Caco-2 (cell line): ENCODE data around the gene EXOSC10. TPM values are rescaled to one million over a fixed set of nuclear protein-coding genes. Genes with fewer than 3 reads are reported as not detected.
"Not testable (repeated sequence)": the region's sequence is repeated elsewhere in the genome, so short reads cannot be mapped to it uniquely, and the experiment has no call there.

Experiments
- BruUV-seq: library from RNA; stranded (reverse); fragments of 400-500 nt; replicated peaks from 2 replicates; lab custom pipeline; 2021; lab: Mats Ljungman, UMichigan
- CTCF ChIA-PET: fragments of 300-600 bp; sonication (Branson Sonifier 250); formaldehyde crosslinking; loops from one replicate; lab custom pipeline; 2022; ENCODE audit warnings: antibody characterized with exemption; lab: Charles Lee
- POLR2A ChIA-PET: fragments of 300-600 bp; sonication (Branson Sonifier 250); formaldehyde crosslinking; loops from one replicate; lab custom pipeline; 2022; ENCODE audit warnings: antibody characterized with exemption; lab: Charles Lee
- DNase-seq, 2 experiments: peaks; one replicate each; pipeline versions ENCODE4 v3.0.0 to v3.0.0-alpha.2; 2020 to 2022
- H3K27me3 ChIP-seq: replicated peaks from 2 replicates; pipeline ENCODE4 v1.6.0; 2011; ENCODE audit warnings: low read length; ENCODE audit not compliant: control insufficient read depth, insufficient read depth
- H3K36me3 ChIP-seq: 2 replicates; pipeline ENCODE4 v1.5.1; 2011; ENCODE audit warnings: low read length; ENCODE audit not compliant: control insufficient read depth, insufficient read depth
- H3K4me1 ChIP-seq: fragments of 250-450 bp; sonication (Bioruptor Pico); 2 replicates; pipeline ENCODE4 v1.5.1; 2020; ENCODE audit warnings: mild to moderate bottlenecking
- H3K4me3 ChIP-seq: 2 replicates; pipeline ENCODE4 v1.5.1; 2011; ENCODE audit warnings: low read depth, mild to moderate bottlenecking, control low read depth, low read length
- H3K9me3 ChIP-seq: fragments of 250-450 bp; sonication (Bioruptor Pico); 2 replicates; pipeline ENCODE4 v1.5.1; 2020; ENCODE audit warnings: mild to moderate bottlenecking, moderate library complexity
- H3K27ac Mint-ChIP-seq: one replicate; pipeline ENCODE4 v1.8.0; 2022; ENCODE audit warnings: mixed read lengths; ENCODE audit not compliant: unreplicated experiment
- H3K27me3 Mint-ChIP-seq: one replicate; pipeline ENCODE4 v1.8.0; 2022; ENCODE audit warnings: mixed read lengths; ENCODE audit not compliant: insufficient read depth, unreplicated experiment
- H3K36me3 Mint-ChIP-seq: one replicate; pipeline ENCODE4 v1.8.0; 2022; ENCODE audit warnings: mild to moderate bottlenecking, mixed read lengths; ENCODE audit not compliant: insufficient read depth, unreplicated experiment
- H3K4me1 Mint-ChIP-seq: one replicate; pipeline ENCODE4 v1.8.0; 2022; ENCODE audit warnings: low read depth, mixed read lengths; ENCODE audit not compliant: unreplicated experiment
- H3K4me3 Mint-ChIP-seq: one replicate; pipeline ENCODE4 v1.8.0; 2022; ENCODE audit warnings: mild to moderate bottlenecking, moderate library complexity, mixed read lengths; ENCODE audit not compliant: unreplicated experiment
- H3K9me3 Mint-ChIP-seq: one replicate; pipeline ENCODE4 v1.8.0; 2022; ENCODE audit warnings: mixed read lengths; ENCODE audit not compliant: unreplicated experiment
- CTCF ChIP-seq, 2 experiments: fragments of 200-600 bp in 1 of 2; IDR thresholded peaks; 1 replicate in 1 of 2; 2 replicates in 1 of 2; pipeline versions ENCODE4 v1.5.1 to v1.8.0; 2011 to 2022; ENCODE audit warnings: antibody characterized with exemption in 1 of 2, control low read depth in 1 of 2, inconsistent platforms in 1 of 2, low read depth in 1 of 2, low read length in 1 of 2, mild to moderate bottlenecking in 1 of 2, moderate library complexity in 1 of 2; ENCODE audit not compliant: insufficient read depth in 1 of 2, severe bottlenecking in 1 of 2, unreplicated experiment in 1 of 2
- intact Hi-C: fragments of 100-400 bp; cut with micrococcal nuclease; formaldehyde crosslinking; loops from one replicate; pipeline ENCODE4 v1.10.0; 2022; ENCODE audit not compliant: unreplicated experiment
- total RNA-seq: library from RNA; stranded (reverse); gene quantifications from 2 replicates; pipeline ENCODE4 v1.2.3, GENCODE V29; 2022

EXOSC10 gene
- total RNA-seq, 1 experiment from 2014 or later: 83.7 TPM

- BruUV-seq: no TSS peak
- peaks cover 29% of the 10 kb centered on the region for H3K36me3 Mint-ChIP-seq
These were observed 7.9 kb upstream of the EXOSC10 start for GRCh38 chr1:11107599-11107998.

GRCh38 chr1:11105586-11105985 is 5.9 kb upstream of the EXOSC10 start:
- H3K4me1 Mint-ChIP-seq: no peaks in the 10 kb centered on the region
- H3K4me3 ChIP-seq: no peak overlapping the region
- CTCF ChIA-PET: no interaction called here
- no peak overlapping the region for H3K4me3 Mint-ChIP-seq
- intact Hi-C loops: no loop called here
- no peaks in the 10 kb centered on the region for H3K4me1 ChIP-seq
- POLR2A ChIA-PET: no interaction called here
- H3K36me3 ChIP-seq: no peaks in the 10 kb centered on the region; the same call in 1 of the 2 replicates
- no peaks in the 10 kb centered on the region for H3K9me3 ChIP-seq
- TF ChIP-seq CTCF (IDR thresholded peaks at IDR 0.05; ENCODE audit: insufficient read depth in 1 of 2, low read depth in 1 of 2, low read length in 1 of 2, severe bottlenecking in 1 of 2, unreplicated experiment in 1 of 2): no peak
- H3K9me3 Mint-ChIP-seq: no peaks in the 10 kb centered on the region
- no peak for DNase-seq
- no TSS peak for BruUV-seq
- no peaks in the 10 kb centered on the region for H3K27me3 ChIP-seq
- peaks cover 36% of the 10 kb centered on the region for H3K36me3 Mint-ChIP-seq
- H3K27me3 Mint-ChIP-seq: no peaks in the 10 kb centered on the region
- H3K27ac Mint-ChIP-seq: no peak overlapping the region

More at GRCh38 chr1:11107599-11107998, 7.9 kb upstream of the EXOSC10 start:
- no peak for DNase-seq
- H3K9me3 Mint-ChIP-seq: no peaks in the 10 kb centered on the region
- no peaks in the 10 kb centered on the region for H3K27me3 ChIP-seq
- CTCF ChIA-PET: no interaction called here
- no peaks in the 10 kb centered on the region for H3K9me3 ChIP-seq
- H3K27me3 Mint-ChIP-seq: no peaks in the 10 kb centered on the region
- no peak overlapping the region for H3K4me3 Mint-ChIP-seq
- H3K36me3 ChIP-seq: no peaks in the 10 kb centered on the region; the same call in 1 of the 2 replicates
- POLR2A ChIA-PET: no interaction called here
- intact Hi-C loops: no loop called here
- H3K4me3 ChIP-seq: no peak overlapping the region
- no peaks in the 10 kb centered on the region for H3K4me1 ChIP-seq
- no peak overlapping the region for H3K27ac Mint-ChIP-seq
- no peak for TF ChIP-seq CTCF (IDR thresholded peaks at IDR 0.05; ENCODE audit: insufficient read depth in 1 of 2, low read depth in 1 of 2, low read length in 1 of 2, severe bottlenecking in 1 of 2, unreplicated experiment in 1 of 2)
- no peaks in the 10 kb centered on the region for H3K4me1 Mint-ChIP-seq

- intact Hi-C loops: no loop called here
- no peaks in the 10 kb centered on the region; the same call in 1 of the 2 replicates for H3K36me3 ChIP-seq
- H3K4me3 ChIP-seq: no peak overlapping the region
- POLR2A ChIA-PET: no interaction called here
- no peaks in the 10 kb centered on the region; the same call in 1 of the 2 replicates for H3K4me1 ChIP-seq
- H3K9me3 Mint-ChIP-seq: no peaks in the 10 kb centered on the region
- no peaks in the 10 kb centered on the region for H3K9me3 ChIP-seq
- peaks cover 37% of the 10 kb centered on the region for H3K36me3 Mint-ChIP-seq
- no peak for TF ChIP-seq CTCF (IDR thresholded peaks at IDR 0.05; ENCODE audit: insufficient read depth in 1 of 2, low read depth in 1 of 2, low read length in 1 of 2, severe bottlenecking in 1 of 2, unreplicated experiment in 1 of 2)
- H3K27me3 Mint-ChIP-seq: no peaks in the 10 kb centered on the region
- H3K27me3 ChIP-seq: no peaks in the 10 kb centered on the region
- peak overlapping the region; percentile 43 for H3K4me3 Mint-ChIP-seq
- BruUV-seq: no TSS peak
- DNase-seq: no peak
- no peaks in the 10 kb centered on the region for H3K4me1 Mint-ChIP-seq
- CTCF ChIA-PET: interaction anchor here (0.7 kb wide), 1 partner anchor 45 kb away, joined by 3 read pairs; no protein-coding TSS in a partner anchor
- no peak overlapping the region for H3K27ac Mint-ChIP-seq
These were observed 1.7 kb upstream of the EXOSC10 start for GRCh38 chr1:11101347-11101746.

GRCh38 chr1:11100806-11101205 is 1.1 kb upstream of the EXOSC10 start:
- POLR2A ChIA-PET, intact Hi-C loops, CTCF ChIA-PET, BruUV-seq, DNase-seq, H3K9me3 ChIP-seq, H3K4me3 ChIP-seq, H3K27ac Mint-ChIP-seq, H3K36me3 ChIP-seq, H3K4me1 Mint-ChIP-seq, H3K4me1 ChIP-seq, H3K27me3 Mint-ChIP-seq, H3K27me3 ChIP-seq, H3K9me3 Mint-ChIP-seq: not testable (repeated sequence)
- Mint-ChIP-seq H3K4me3 (peak overlapping the region; percentile 98), H3K36me3 (peaks cover 39% of the 10 kb centered on the region)
